Measurements from ENCODE around the gene MCF2L.
"Not testable (repeated sequence)": the region's sequence is repeated elsewhere in the genome, so short reads cannot be mapped to it uniquely, and the experiment has no call there.

MCF2L gene

DNA sequence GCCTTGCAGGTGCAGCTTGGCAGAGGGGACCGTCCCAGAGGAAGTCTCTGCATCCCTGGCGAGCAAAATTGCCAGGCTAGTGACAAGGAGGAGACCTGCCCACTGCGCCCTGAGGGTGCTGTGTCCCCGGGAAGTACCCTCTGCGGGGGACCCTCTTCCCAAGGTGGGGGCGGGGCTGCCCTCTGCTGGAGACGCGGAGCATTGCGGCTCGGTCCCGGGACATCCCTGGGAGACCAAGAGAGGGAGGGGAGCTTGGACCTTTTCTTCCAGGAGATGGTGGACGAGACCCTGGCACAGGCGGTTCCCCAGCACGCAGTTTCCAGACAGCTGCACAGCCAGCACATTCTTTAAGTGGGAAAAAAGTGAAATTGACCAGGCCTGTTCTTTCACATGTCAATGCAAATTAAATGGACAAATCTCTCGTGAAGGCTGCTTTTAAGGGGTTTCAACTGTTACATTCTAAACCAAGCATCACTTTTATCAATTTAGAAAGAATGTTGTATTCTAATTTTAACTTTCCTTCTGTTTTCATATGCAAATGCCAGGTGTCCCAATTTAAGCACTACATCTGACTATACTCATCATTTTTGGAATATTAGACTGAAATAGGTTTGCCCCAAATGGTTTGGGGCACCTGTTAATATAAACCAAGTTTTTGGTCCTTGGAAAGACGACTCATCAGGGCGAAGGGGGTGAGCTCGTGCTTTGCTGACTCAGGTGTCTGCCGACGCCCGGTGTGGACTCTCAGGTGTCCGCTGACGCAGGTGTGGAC is 60.7 kb downstream of the MCF2L start:
- TF ChIP-seq ZFP30 (CRISPR knock-in tag; IDR thresholded peaks at IDR 0.05) (no peak), GLIS3 (CRISPR knock-in tag; IDR thresholded peaks at IDR 0.05) (no peak), ZNF70 (CRISPR knock-in tag; IDR thresholded peaks at IDR 0.05) (no peak), ZC3H10 (CRISPR knock-in tag; IDR thresholded peaks at IDR 0.05) (no peak), BACH2 (CRISPR knock-in tag; IDR thresholded peaks at IDR 0.05; ENCODE audit: borderline replicate concordance) (no peak), TCF4 (CRISPR knock-in tag; IDR thresholded peaks at IDR 0.05; ENCODE audit: borderline replicate concordance) (no peak), ZNF565 (CRISPR knock-in tag; conservative IDR thresholded peaks at IDR 0.05; ENCODE audit: low read depth) (no peak), ZFP3 (CRISPR knock-in tag; IDR thresholded peaks at IDR 0.05) (no peak), ZNF8 (CRISPR knock-in tag; IDR thresholded peaks at IDR 0.05) (no peak)
- ATAC-seq: peak; percentile 74

DNA sequence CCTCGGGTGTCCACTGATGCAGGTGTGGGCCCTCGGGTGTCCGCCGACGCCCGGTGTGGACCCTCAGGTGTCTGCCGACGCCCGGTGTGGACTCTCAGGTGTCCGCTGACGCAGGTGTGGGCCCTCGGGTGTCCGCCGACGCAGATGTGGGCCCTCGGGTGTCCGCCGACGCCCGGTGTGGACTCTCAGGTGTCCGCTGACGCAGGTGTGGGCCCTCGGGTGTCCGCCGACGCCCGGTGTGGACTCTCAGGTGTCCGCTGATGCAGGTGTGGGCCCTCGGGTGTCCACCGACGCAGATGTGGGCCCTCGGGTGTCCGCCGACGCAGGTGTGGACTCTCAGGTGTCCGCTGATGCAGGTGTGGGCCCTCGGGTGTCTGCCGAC is 61.2 kb downstream of the MCF2L start:
- not testable (repeated sequence) for ATAC-seq

DNA sequence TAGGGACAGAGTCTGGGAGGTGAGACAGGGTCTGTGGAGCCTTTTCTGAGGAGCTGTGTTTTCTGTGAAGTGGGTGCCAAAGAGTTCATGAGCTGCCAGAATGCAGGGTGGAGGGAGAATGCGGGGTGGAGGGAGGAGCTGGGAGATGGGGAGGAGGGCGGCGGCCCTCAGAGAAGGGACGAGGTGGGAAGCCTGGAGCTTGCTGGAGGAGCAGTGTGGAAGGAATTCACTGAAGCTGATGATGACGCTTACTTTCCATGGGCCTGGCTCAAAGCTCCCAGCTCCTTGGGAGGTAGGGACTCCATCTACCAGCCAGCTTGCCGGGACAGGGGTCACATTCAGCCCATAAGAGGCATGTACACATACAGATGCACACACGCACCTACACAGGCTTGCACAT is 62.5 kb downstream of the MCF2L start:
- no peak for ATAC-seq
- TF ChIP-seq, protein P1, sequence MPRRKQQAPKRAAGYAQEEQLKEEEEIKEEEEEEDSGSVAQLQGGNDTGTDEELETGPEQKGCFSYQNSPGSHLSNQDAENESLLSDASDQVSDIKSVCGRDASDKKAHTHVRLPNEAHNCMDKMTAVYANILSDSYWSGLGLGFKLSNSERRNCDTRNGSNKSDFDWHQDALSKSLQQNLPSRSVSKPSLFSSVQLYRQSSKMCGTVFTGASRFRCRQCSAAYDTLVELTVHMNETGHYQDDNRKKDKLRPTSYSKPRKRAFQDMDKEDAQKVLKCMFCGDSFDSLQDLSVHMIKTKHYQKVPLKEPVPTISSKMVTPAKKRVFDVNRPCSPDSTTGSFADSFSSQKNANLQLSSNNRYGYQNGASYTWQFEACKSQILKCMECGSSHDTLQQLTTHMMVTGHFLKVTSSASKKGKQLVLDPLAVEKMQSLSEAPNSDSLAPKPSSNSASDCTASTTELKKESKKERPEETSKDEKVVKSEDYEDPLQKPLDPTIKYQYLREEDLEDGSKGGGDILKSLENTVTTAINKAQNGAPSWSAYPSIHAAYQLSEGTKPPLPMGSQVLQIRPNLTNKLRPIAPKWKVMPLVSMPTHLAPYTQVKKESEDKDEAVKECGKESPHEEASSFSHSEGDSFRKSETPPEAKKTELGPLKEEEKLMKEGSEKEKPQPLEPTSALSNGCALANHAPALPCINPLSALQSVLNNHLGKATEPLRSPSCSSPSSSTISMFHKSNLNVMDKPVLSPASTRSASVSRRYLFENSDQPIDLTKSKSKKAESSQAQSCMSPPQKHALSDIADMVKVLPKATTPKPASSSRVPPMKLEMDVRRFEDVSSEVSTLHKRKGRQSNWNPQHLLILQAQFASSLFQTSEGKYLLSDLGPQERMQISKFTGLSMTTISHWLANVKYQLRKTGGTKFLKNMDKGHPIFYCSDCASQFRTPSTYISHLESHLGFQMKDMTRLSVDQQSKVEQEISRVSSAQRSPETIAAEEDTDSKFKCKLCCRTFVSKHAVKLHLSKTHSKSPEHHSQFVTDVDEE (CRISPR knock-in tag; IDR thresholded peaks at IDR 0.05): no peak
- TF ChIP-seq ZNF70 (CRISPR knock-in tag; IDR thresholded peaks at IDR 0.05) (no peak), TOX (CRISPR knock-in tag; IDR thresholded peaks at IDR 0.05; ENCODE audit: borderline replicate concordance) (no peak), ZFP30 (CRISPR knock-in tag; IDR thresholded peaks at IDR 0.05) (no peak), ZFP3 (CRISPR knock-in tag; IDR thresholded peaks at IDR 0.05) (no peak), GLIS3 (CRISPR knock-in tag; IDR thresholded peaks at IDR 0.05) (no peak), ZC3H10 (CRISPR knock-in tag; IDR thresholded peaks at IDR 0.05) (no peak), TCF4 (CRISPR knock-in tag; IDR thresholded peaks at IDR 0.05; ENCODE audit: borderline replicate concordance) (no peak), ARNTL (CRISPR knock-in tag; IDR thresholded peaks at IDR 0.05; ENCODE audit: borderline replicate concordance, low read depth) (no peak), ZNF8 (CRISPR knock-in tag; IDR thresholded peaks at IDR 0.05) (no peak), OSR1 (CRISPR knock-in tag; IDR thresholded peaks at IDR 0.05) (no peak), RARB (CRISPR knock-in tag; IDR thresholded peaks at IDR 0.05) (no peak), CSDC2 (CRISPR knock-in tag; IDR thresholded peaks at IDR 0.05) (no peak), SNAI2 (CRISPR knock-in tag; IDR thresholded peaks at IDR 0.05) (no peak)
- TF ChIP-seq, protein P2, sequence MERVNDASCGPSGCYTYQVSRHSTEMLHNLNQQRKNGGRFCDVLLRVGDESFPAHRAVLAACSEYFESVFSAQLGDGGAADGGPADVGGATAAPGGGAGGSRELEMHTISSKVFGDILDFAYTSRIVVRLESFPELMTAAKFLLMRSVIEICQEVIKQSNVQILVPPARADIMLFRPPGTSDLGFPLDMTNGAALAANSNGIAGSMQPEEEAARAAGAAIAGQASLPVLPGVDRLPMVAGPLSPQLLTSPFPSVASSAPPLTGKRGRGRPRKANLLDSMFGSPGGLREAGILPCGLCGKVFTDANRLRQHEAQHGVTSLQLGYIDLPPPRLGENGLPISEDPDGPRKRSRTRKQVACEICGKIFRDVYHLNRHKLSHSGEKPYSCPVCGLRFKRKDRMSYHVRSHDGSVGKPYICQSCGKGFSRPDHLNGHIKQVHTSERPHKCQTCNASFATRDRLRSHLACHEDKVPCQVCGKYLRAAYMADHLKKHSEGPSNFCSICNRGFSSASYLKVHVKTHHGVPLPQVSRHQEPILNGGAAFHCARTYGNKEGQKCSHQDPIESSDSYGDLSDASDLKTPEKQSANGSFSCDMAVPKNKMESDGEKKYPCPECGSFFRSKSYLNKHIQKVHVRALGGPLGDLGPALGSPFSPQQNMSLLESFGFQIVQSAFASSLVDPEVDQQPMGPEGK (CRISPR knock-in tag; IDR thresholded peaks at IDR 0.05; ENCODE audit: borderline replicate concordance): no peak
- TF ChIP-seq, protein P3, sequence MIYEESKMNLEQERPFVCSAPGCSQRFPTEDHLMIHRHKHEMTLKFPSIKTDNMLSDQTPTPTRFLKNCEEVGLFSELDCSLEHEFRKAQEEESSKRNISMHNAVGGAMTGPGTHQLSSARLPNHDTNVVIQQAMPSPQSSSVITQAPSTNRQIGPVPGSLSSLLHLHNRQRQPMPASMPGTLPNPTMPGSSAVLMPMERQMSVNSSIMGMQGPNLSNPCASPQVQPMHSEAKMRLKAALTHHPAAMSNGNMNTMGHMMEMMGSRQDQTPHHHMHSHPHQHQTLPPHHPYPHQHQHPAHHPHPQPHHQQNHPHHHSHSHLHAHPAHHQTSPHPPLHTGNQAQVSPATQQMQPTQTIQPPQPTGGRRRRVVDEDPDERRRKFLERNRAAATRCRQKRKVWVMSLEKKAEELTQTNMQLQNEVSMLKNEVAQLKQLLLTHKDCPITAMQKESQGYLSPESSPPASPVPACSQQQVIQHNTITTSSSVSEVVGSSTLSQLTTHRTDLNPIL (CRISPR knock-in tag; IDR thresholded peaks at IDR 0.05; ENCODE audit: low read depth): no peak

DNA sequence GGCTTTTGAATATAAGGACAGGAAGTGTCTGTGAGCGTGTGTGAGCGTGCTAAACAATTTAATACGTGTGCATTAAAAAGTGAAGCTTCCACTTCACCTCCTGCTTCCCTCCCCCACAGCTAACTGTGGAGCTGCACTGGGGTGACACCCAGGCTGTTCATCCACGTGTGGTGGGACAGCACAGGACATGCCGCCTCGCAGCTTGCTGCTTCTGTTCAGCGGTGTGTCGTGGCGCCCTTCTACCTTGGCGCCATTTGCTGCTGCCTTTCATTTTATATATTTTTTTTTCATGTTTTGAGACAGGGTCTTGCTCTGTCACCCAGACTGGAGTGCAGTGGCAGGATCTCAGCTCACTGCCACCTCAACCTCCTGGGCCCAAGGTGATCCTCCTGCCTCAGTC is 63.3 kb downstream of the MCF2L start:
- no peak for ATAC-seq
- TF ChIP-seq ZNF565 (CRISPR knock-in tag; conservative IDR thresholded peaks at IDR 0.05; ENCODE audit: low read depth): no peak
- TF ChIP-seq, protein P4, sequence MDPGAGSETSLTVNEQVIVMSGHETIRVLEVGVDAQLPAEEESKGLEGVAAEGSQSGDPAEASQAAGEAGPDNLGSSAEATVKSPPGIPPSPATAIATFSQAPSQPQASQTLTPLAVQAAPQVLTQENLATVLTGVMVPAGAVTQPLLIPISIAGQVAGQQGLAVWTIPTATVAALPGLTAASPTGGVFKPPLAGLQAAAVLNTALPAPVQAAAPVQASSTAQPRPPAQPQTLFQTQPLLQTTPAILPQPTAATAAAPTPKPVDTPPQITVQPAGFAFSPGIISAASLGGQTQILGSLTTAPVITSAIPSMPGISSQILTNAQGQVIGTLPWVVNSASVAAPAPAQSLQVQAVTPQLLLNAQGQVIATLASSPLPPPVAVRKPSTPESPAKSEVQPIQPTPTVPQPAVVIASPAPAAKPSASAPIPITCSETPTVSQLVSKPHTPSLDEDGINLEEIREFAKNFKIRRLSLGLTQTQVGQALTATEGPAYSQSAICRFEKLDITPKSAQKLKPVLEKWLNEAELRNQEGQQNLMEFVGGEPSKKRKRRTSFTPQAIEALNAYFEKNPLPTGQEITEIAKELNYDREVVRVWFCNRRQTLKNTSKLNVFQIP (CRISPR knock-in tag; IDR thresholded peaks at IDR 0.05; ENCODE audit: borderline replicate concordance, low read depth): no peak
- TF ChIP-seq ZFP3 (CRISPR knock-in tag; IDR thresholded peaks at IDR 0.05): no peak
- TF ChIP-seq, protein P5, sequence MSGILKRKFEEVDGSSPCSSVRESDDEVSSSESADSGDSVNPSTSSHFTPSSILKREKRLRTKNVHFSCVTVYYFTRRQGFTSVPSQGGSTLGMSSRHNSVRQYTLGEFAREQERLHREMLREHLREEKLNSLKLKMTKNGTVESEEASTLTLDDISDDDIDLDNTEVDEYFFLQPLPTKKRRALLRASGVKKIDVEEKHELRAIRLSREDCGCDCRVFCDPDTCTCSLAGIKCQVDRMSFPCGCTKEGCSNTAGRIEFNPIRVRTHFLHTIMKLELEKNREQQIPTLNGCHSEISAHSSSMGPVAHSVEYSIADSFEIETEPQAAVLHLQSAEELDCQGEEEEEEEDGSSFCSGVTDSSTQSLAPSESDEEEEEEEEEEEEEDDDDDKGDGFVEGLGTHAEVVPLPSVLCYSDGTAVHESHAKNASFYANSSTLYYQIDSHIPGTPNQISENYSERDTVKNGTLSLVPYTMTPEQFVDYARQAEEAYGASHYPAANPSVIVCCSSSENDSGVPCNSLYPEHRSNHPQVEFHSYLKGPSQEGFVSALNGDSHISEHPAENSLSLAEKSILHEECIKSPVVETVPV (CRISPR knock-in tag; IDR thresholded peaks at IDR 0.05): no peak
- no peak for TF ChIP-seq ZNF70 (CRISPR knock-in tag; IDR thresholded peaks at IDR 0.05)
- no peak for TF ChIP-seq RARB (CRISPR knock-in tag; IDR thresholded peaks at IDR 0.05)
- TF ChIP-seq CSDC2 (CRISPR knock-in tag; IDR thresholded peaks at IDR 0.05): no peak
- TF ChIP-seq TOX (CRISPR knock-in tag; IDR thresholded peaks at IDR 0.05; ENCODE audit: borderline replicate concordance): no peak
- TF ChIP-seq, protein P3 (CRISPR knock-in tag; IDR thresholded peaks at IDR 0.05; ENCODE audit: low read depth): no peak
- TF ChIP-seq BACH2 (CRISPR knock-in tag; IDR thresholded peaks at IDR 0.05; ENCODE audit: borderline replicate concordance): no peak
- TF ChIP-seq ZC3H10 (CRISPR knock-in tag; IDR thresholded peaks at IDR 0.05): no peak
- TF ChIP-seq GLIS3 (CRISPR knock-in tag; IDR thresholded peaks at IDR 0.05): no peak
- no peak for TF ChIP-seq SNAI2 (CRISPR knock-in tag; IDR thresholded peaks at IDR 0.05)
- no peak for TF ChIP-seq ARNTL (CRISPR knock-in tag; IDR thresholded peaks at IDR 0.05; ENCODE audit: borderline replicate concordance, low read depth)
- no peak for TF ChIP-seq PPARA (CRISPR knock-in tag; IDR thresholded peaks at IDR 0.05; ENCODE audit: borderline replicate concordance)
- TF ChIP-seq, protein P2 (CRISPR knock-in tag; IDR thresholded peaks at IDR 0.05; ENCODE audit: borderline replicate concordance): no peak
